ENCODE measurements around the gene AAMP. TPM values are rescaled to one million over a fixed set of nuclear protein-coding genes. Genes with fewer than 3 reads are reported as not detected.

The AAMP gene
- total RNA-seq, 4 donors from 2014 or later, result 94.9 to 186 (median 123) TPM

DNA sequence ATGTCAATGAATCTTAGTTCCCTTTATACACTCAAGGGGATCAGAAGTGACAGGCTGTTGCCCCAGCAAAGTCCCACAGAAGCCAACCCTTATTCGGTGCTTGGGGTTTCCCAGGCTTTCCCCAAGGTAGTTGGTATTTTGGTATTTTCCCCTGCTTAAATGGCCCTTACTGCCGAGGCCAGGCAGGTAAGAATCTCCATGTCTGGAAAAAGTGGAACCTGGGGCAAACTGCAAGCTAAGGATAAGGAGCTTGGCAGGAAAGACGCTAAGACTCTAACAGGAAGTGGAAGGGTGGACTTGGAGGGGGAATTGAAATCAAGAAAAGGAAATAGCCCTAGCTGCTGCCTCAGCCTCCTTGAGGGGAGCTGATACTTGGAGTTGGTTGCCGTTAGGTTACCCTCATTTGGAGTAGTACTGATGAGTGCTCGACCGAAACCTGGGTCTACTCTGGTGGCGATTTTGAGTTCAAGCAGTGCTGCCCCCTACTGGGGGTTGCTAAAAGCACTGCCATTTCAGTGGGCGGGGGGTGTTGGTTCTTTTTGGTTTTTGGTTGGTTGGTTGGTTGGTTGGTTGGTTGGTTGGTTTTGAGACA lies 12.5 kb downstream of the AAMP start:
- TF ChIP-seq, protein P1, sequence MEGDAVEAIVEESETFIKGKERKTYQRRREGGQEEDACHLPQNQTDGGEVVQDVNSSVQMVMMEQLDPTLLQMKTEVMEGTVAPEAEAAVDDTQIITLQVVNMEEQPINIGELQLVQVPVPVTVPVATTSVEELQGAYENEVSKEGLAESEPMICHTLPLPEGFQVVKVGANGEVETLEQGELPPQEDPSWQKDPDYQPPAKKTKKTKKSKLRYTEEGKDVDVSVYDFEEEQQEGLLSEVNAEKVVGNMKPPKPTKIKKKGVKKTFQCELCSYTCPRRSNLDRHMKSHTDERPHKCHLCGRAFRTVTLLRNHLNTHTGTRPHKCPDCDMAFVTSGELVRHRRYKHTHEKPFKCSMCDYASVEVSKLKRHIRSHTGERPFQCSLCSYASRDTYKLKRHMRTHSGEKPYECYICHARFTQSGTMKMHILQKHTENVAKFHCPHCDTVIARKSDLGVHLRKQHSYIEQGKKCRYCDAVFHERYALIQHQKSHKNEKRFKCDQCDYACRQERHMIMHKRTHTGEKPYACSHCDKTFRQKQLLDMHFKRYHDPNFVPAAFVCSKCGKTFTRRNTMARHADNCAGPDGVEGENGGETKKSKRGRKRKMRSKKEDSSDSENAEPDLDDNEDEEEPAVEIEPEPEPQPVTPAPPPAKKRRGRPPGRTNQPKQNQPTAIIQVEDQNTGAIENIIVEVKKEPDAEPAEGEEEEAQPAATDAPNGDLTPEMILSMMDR (IDR thresholded peaks at IDR 0.05; ENCODE audit: low read depth), result no peak

DNA sequence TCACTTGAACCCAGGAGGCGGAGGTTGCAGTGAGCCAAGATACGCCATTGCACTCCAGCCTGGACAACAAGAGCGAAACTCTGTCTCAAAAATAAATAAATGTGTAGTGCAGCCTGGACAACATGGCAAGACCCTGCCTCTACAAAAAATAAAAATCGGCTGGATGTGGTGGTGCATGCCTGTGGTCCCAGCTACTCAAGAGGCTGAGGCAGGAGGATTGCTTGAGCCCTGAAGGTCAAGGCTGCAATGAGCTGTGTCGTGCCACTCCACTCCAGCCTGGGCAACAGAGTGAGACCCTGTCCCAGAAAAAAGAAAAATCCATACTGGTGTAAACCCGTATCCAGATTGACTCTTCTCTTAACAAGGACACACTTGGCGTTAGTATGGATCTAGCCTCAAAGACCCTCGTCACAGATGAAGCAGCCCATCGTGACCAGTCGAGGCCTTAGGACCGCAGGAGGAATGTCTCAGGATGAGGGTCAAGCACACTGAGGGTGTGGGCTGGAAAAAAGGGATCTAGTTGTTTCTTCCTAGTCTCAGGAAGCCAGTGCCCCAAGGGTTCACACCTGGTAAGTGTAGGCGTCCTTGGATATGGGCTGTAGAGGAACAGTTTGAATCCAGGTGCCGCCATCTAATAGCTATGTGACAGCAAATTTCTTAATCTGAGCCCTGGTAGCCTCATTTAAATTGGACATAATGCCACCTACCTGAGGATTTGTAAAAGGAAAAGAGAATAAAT lies 13.2 kb downstream of the AAMP start:
- TF ChIP-seq, protein P1 (IDR thresholded peaks at IDR 0.05; ENCODE audit: low read depth), result no peak

DNA sequence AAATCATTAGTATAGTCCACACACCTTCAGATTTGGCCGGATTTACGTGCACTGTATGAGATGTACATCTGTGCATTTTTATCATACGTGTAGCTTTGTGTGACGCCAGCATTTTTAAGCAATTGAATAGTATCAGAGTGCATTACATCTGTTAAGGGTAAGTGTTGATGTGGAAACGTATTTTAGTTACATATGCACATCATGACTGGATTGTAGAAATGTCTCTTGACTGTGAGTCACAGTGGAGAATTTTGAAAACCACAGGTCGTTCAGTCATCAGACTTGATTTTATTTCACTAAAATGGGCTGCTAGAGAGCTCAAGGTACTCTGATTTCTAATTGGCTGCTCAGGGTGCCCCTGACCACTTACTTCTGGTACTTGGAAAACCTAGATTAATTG lies 14.5 kb downstream of the AAMP start:
- TF ChIP-seq, protein P1 (IDR thresholded peaks at IDR 0.05; ENCODE audit: low read depth), result no peak

DNA sequence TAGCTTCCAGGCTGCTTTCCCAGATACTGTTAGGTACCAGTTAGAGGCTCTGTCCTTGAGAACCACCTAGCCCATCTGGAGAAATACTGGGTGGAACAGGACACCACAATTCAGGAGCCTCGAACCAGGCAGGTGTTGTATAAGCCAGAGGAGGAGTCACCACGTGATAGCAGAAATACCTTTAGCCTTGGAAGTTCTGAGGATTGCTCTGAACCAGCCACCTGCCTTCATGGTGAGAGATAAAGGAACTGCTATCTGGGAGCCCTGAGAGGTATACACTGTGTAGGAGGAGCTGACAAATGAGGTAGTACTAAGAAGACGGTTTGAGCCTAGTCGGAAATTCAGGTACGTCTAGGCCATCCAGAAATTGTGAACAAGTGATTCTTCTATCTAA lies 16.7 kb downstream of the AAMP start:
- TF ChIP-seq, protein P1 (IDR thresholded peaks at IDR 0.05; ENCODE audit: low read depth), result no peak

DNA sequence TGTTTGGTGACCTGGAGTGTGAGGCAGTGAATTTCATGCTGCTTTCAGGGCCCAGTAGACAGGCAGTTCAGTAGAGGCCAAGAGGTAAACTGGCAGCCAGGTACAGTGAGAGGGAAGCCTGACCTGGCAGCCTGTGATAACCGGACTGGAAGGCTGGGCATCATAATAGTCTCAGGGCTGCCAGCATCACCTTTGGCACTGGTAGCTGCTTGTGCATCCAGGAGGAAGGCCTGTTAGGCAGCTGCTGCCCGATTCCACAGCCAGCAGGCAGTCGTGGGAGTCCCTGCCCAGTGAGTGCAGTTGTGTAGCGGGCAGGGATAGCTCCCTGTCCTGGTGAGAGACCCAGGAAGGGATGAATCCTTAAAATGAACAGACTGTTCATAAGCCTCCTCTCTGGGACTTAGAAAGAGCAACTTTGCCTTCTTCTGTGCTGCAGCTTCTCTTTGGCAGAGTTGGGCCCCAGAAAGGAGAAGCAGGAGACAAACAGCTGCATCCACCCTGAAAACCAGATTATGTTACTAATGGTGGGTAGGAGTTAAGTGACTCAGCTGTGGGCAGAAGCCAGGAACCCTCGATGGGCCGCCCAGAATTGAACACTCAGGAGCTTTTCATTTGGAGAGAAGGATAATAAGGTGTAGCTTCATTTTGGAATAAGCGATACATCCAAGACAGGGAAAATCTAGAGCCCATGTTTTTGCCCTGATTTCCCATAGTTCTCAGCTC lies 17.3 kb downstream of the AAMP start:
- TF ChIP-seq, protein P1 (IDR thresholded peaks at IDR 0.05; ENCODE audit: low read depth), result no peak

DNA sequence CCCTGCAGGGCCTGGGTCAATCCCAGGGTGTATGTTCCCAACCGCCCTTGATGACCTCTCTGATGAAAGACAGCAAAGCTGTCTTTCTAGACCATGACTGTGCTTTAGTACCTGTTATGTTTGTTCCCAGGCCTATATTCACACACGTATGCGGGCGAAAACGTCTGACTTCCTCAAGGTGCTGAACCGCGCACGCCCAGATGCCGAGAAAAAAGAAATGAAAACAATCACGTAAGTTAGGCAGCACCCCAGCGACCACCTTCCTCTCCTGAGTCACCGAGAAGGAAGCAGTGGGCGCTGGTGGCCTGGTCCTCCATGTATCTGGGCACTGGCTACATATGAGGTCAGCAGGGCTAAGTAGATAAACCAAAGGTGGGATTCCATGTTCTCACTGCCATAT lies 20.2 kb downstream of the AAMP start:
- TF ChIP-seq, protein P1 (IDR thresholded peaks at IDR 0.05; ENCODE audit: low read depth), result no peak

DNA sequence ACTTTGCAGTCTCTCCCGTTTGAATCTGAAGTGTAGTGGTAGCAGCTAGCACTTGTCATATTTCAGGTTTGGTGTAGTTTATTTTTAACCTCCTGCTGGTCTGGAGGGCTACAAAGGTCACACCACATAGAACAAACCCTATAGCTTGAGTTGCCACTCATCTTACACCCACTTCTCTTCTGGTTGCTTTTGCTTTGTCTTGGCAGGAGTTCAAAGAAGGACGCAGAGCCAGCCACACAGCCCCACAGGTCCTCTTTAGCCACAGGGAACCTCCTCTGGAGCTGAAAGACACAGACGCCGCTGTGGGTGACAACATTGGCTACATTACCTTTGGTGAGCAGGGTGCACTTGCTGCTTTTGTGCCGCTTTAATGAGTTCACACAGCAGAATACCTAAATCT lies 24.7 kb downstream of the AAMP start:
- TF ChIP-seq, protein P1 (IDR thresholded peaks at IDR 0.05; ENCODE audit: low read depth), result no peak

Data from subcutaneous adipose tissue (tissue), 4 donors.